IMR-90 (cell line): Measurements from ENCODE around the gene NPW. TPM values are rescaled to one million over a fixed set of nuclear protein-coding genes. Genes with fewer than 3 reads are reported as not detected.

ENCODE experiments used
- ATAC-seq: fragments of 200-7000 bp; cut with Tn5 transposase; 2 replicates; pipeline ENCODE4 v1.9.1; 2020; ENCODE audit warnings: low read depth, mild to moderate bottlenecking, moderate library complexity
- BruUV-seq: library from RNA; stranded (reverse); fragments of 400-500 nt; replicated peaks from 2 replicates; lab custom pipeline; 2021; lab: Mats Ljungman, UMichigan
- CTCF ChIA-PET: fragments of 300-600 bp; formaldehyde crosslinking; extraction: SDS; loops from one replicate; lab custom pipeline; 2021; ENCODE audit warnings: antibody characterized with exemption; lab: Yijun Ruan, JAX
- POLR2A ChIA-PET: fragments of 300-600 bp; sonication (Branson Sonifier 250); formaldehyde crosslinking; loops from one replicate; lab custom pipeline; 2022; ENCODE audit warnings: antibody characterized with exemption; ENCODE audit not compliant: unreplicated experiment; lab: Charles Lee
- DNase-seq: peaks from one replicate; pipeline ENCODE4 v3.0.0; 2013
- H2AFZ ChIP-seq: replicated peaks from 2 replicates; pipeline ENCODE3; 2013; ENCODE audit warnings: low read length, mild to moderate bottlenecking; ENCODE audit not compliant: poor library complexity
- H2AK5ac ChIP-seq: 2 replicates; pipeline ENCODE4 v1.6.1; 2013; ENCODE audit warnings: low read depth, low read length, inconsistent platforms
- H2AK9ac ChIP-seq: replicated peaks from 2 replicates; pipeline ENCODE3; 2013; ENCODE audit warnings: mild to moderate bottlenecking, low read depth, low read length, moderate library complexity; ENCODE audit not compliant: poor library complexity
- H2BK120ac ChIP-seq: 2 replicates; pipeline ENCODE4 v1.6.1; 2013; ENCODE audit warnings: low read depth, low read length, inconsistent platforms
- H2BK15ac ChIP-seq: 3 replicates; pipeline ENCODE4 v1.6.1; 2013; ENCODE audit warnings: low read depth, low read length, inconsistent platforms
- H2BK20ac ChIP-seq: 2 replicates; pipeline ENCODE4 v1.6.1; 2013; ENCODE audit warnings: low read depth, mild to moderate bottlenecking, inconsistent platforms, low read length, moderate library complexity
- H2BK5ac ChIP-seq: 2 replicates; pipeline ENCODE4 v1.6.1; 2013; ENCODE audit warnings: mild to moderate bottlenecking, low read depth, low read length, inconsistent platforms; ENCODE audit not compliant: poor library complexity, severe bottlenecking
- H3K14ac ChIP-seq: replicated peaks from 2 replicates; pipeline ENCODE4 v1.6.1; 2013; ENCODE audit warnings: low read depth, low read length, inconsistent platforms
- H3K18ac ChIP-seq: 2 replicates; pipeline ENCODE4 v1.6.1; 2013; ENCODE audit warnings: low read depth, low read length, control low read depth
- H3K23ac ChIP-seq: 2 replicates; pipeline ENCODE4 v1.6.1; 2013; ENCODE audit warnings: low read depth, low read length, inconsistent platforms
- H3K27ac ChIP-seq: 2 replicates; pipeline ENCODE4 v1.5.1; 2013; ENCODE audit warnings: mild to moderate bottlenecking, control low read depth, low read length; ENCODE audit not compliant: insufficient read depth
- H3K27me3 ChIP-seq: 2 replicates; pipeline ENCODE4 v1.6.1; 2013; ENCODE audit warnings: low read length; ENCODE audit not compliant: control insufficient read depth, insufficient read depth
- H3K36me3 ChIP-seq: 2 replicates; pipeline ENCODE4 v1.6.1; 2013; ENCODE audit warnings: low read length, mixed read lengths; ENCODE audit not compliant: control insufficient read depth, insufficient read depth
- H3K4ac ChIP-seq: 2 replicates; pipeline ENCODE4 v1.6.1; 2013; ENCODE audit warnings: low read depth, low read length, inconsistent platforms
- H3K4me1 ChIP-seq: 2 replicates; pipeline ENCODE4 v1.6.1; 2013; ENCODE audit warnings: low read length, mixed read lengths; ENCODE audit not compliant: control insufficient read depth, insufficient read depth
- H3K4me2 ChIP-seq: 2 replicates; pipeline ENCODE4 v1.6.1; 2013; ENCODE audit warnings: low read depth, mild to moderate bottlenecking, control low read depth, low read length, moderate library complexity
- H3K4me3 ChIP-seq: 2 replicates; pipeline ENCODE4 v1.5.1; 2013; ENCODE audit warnings: low read depth, mild to moderate bottlenecking, control low read depth, low read length, moderate library complexity; ENCODE audit not compliant: insufficient read depth
- H3K56ac ChIP-seq: 2 replicates; pipeline ENCODE4 v1.6.1; 2013; ENCODE audit warnings: low read length, inconsistent platforms; ENCODE audit not compliant: insufficient read depth; ENCODE audit errors: extremely low read depth
- H3K79me1 ChIP-seq, 2 experiments: 2 replicates each; pipeline ENCODE4 v1.6.1; 2013; ENCODE audit warnings: low read length in 2 of 2, inconsistent platforms in 1 of 2, low read depth in 1 of 2
- H3K9ac ChIP-seq: 2 replicates; pipeline ENCODE4 v1.6.1; 2013; ENCODE audit warnings: low read depth, low read length, control low read depth
- H3K9me1 ChIP-seq: 2 replicates; pipeline ENCODE4 v1.6.1; 2013; ENCODE audit warnings: low read length, inconsistent platforms; ENCODE audit not compliant: insufficient read depth
- H3K9me3 ChIP-seq: 2 replicates; pipeline ENCODE4 v1.6.1; 2013; ENCODE audit warnings: low read length; ENCODE audit not compliant: control insufficient read depth, insufficient read depth
- H4K20me1 ChIP-seq: 2 replicates; pipeline ENCODE4 v1.6.1; 2013; ENCODE audit warnings: low read length, inconsistent platforms; ENCODE audit not compliant: insufficient read depth
- H4K5ac ChIP-seq: 2 replicates; pipeline ENCODE4 v1.6.1; 2013; ENCODE audit warnings: mild to moderate bottlenecking, low read depth, low read length, control low read depth
- H4K8ac ChIP-seq, 2 experiments: 2 replicates each; pipeline ENCODE4 v1.6.1; 2013; ENCODE audit warnings: low read depth in 2 of 2, low read length in 2 of 2, control low read depth in 1 of 2, inconsistent platforms in 1 of 2
- H4K91ac ChIP-seq: 2 replicates; pipeline ENCODE4 v1.6.1; 2013; ENCODE audit warnings: low read depth, low read length, inconsistent platforms; ENCODE audit not compliant: insufficient read depth
- BHLHE40 ChIP-seq: fragments of 150-350 bp; IDR thresholded peaks from 2 replicates; pipeline ENCODE4 v1.6.1; 2016; ENCODE audit warnings: mild to moderate bottlenecking, low read depth, low read length
- CEBPB ChIP-seq: IDR thresholded peaks from 2 replicates; pipeline ENCODE4 v1.6.1; 2012; ENCODE audit warnings: low read depth, low read length, improper control_type of control experiment
- CTCF ChIP-seq: conservative IDR thresholded peaks from 2 replicates; pipeline ENCODE4 v1.5.1; 2012; ENCODE audit warnings: mild to moderate bottlenecking, low read depth, low read length, improper control_type of control experiment
- FOS ChIP-seq: fragments of 150-350 bp; IDR thresholded peaks from 2 replicates; pipeline ENCODE4 v1.6.1; 2016; ENCODE audit warnings: low read depth, low read length
- MAFK ChIP-seq: IDR thresholded peaks from 2 replicates; pipeline ENCODE4 v1.6.1; 2012; ENCODE audit warnings: low read depth, low read length, improper control_type of control experiment
- MAZ ChIP-seq: IDR thresholded peaks from 2 replicates; pipeline ENCODE4 v1.6.1; 2012; ENCODE audit warnings: low read depth, mild to moderate bottlenecking, low read length, improper control_type of control experiment, moderate library complexity, borderline replicate concordance
- MXI1 ChIP-seq: IDR thresholded peaks from 2 replicates; pipeline ENCODE4 v1.6.1; 2012; ENCODE audit warnings: low read depth, mild to moderate bottlenecking, low read length, moderate library complexity, borderline replicate concordance
- NFE2L2 ChIP-seq: fragments of 150-350 bp; IDR thresholded peaks from 2 replicates; pipeline ENCODE4 v1.6.1; 2016; ENCODE audit warnings: low read depth, mild to moderate bottlenecking, low read length
- POLR2A ChIP-seq: IDR thresholded peaks from 2 replicates; pipeline ENCODE4 v1.6.1; 2012; ENCODE audit warnings: mild to moderate bottlenecking, low read depth, low read length
- RAD21 ChIP-seq: IDR thresholded peaks from 2 replicates; pipeline ENCODE4 v1.6.1; 2012; ENCODE audit warnings: low read length, improper control_type of control experiment
- RCOR1 ChIP-seq: IDR thresholded peaks from 2 replicates; pipeline ENCODE4 v1.6.1; 2012; ENCODE audit warnings: mild to moderate bottlenecking, low read length, improper control_type of control experiment; ENCODE audit not compliant: insufficient replicate concordance
- RFX5 ChIP-seq: IDR thresholded peaks from 2 replicates; pipeline ENCODE4 v1.8.0; 2012; ENCODE audit warnings: low read depth, mild to moderate bottlenecking, low read length, moderate library complexity
- SMC3 ChIP-seq: fragments of 150-350 bp; IDR thresholded peaks from 2 replicates; pipeline ENCODE4 v1.6.1; 2016; ENCODE audit warnings: low read depth, mild to moderate bottlenecking, antibody characterized with exemption, low read length, moderate library complexity
- USF2 ChIP-seq: fragments of 150-350 bp; IDR thresholded peaks from 2 replicates; pipeline ENCODE4 v1.6.1; 2017; ENCODE audit warnings: mild to moderate bottlenecking, antibody characterized with exemption, low read length, low read depth
- WGBS, 2 experiments: methylation state at CpG; one replicate each; pipeline versions ENCODE4 v1.1.5 to v1.1.7; 2013; ENCODE audit warnings: missing lambda C conversion rate in 2 of 2; ENCODE audit not compliant: insufficient read length in 1 of 2; ENCODE audit errors: extremely low coverage in 2 of 2; 5-methylcytosine and 5-hydroxymethylcytosine counted together
- dilution Hi-C: fragments of 300-500 bp; cut with HindIII; formaldehyde crosslinking; loops from one replicate; pipeline ENCODE4 v1.14.3; 2018; ENCODE audit warnings: low sequenced_read_pairs; ENCODE audit not compliant: unreplicated experiment
- in situ Hi-C: fragments of 300-500 bp; cut with MboI; formaldehyde crosslinking; loops from 3 replicates; pipeline ENCODE4 v1.14.3; 2019; ENCODE audit warnings: low sequenced_read_pairs, inconsistent platforms, mixed read lengths
- intact Hi-C: fragments of 100-400 bp; cut with micrococcal nuclease; formaldehyde crosslinking; loops from 2 replicates; pipeline ENCODE4 v1.10.0; 2022
- polyA plus RNA-seq, 3 experiments: library from polyadenylated mRNA; depleted of rRNA; stranded (reverse); fragments of >200 nt; gene quantifications; 2 replicates each; pipeline ENCODE4 v1.2.3, GENCODE V29; 2012; ENCODE audit warnings: low replicate concordance in 1 of 3
- total RNA-seq: library from RNA; depleted of rRNA; stranded (reverse); fragments of >200 nt; gene quantifications from 2 replicates; pipeline ENCODE4 v1.2.3, GENCODE V29; 2012

The NPW gene
- total and polyA plus RNA-seq, 2 of the 4 experiments (the other 2 are of a cell fraction) = 0.18 to 2.0 TPM

GRCh38 chr16:2003827-2004641 lies 15.6 kb upstream of the NPW start:
- intact Hi-C loops = loop anchor here (5.0 kb wide), 1 partner anchor 138 kb away; no protein-coding TSS in a partner anchor
- DNase-seq (peak; percentile 81), ATAC-seq (peak; percentile 96)
- POLR2A ChIA-PET = interaction anchor here (1.0 kb wide), 1 partner anchor 152 kb away, joined by 3 read pairs; the partner anchor contains the start of gene TRAF7
- Histone ChIP-seq H2BK20ac (no peak overlapping the region), H3K27me3 (no peaks in the 10 kb centered on the region), H3K4me1 (peaks cover 21% of the 10 kb centered on the region), H3K36me3 (peaks cover 49% of the 10 kb centered on the region), H4K8ac (no peak overlapping the region; a peak in 1 of 4 replicates), H3K14ac (no peak overlapping the region), H3K27ac (0 out of 2 replicates have a peak overlapping the region, but pooled peaks have one; percentile 14), H2AK5ac (peak overlapping the region; percentile 33), H4K91ac (no peak overlapping the region), H4K20me1 (peaks cover 77% of the 10 kb centered on the region), H3K18ac (no peak overlapping the region), H3K79me1 (peaks cover 10 to 89% of the 10 kb centered on the region in 2 experiments; a peak in 3 of 4 replicates), H2AK9ac (peak overlapping the region; percentile 92), H2BK5ac (no peak overlapping the region), H3K23ac (no peak overlapping the region), H3K56ac (no peak overlapping the region), H3K4me2 (no peak overlapping the region; the same call in 1 of the 2 replicates), H3K9ac (no peak overlapping the region), H2BK120ac (no peak overlapping the region), H4K5ac (no peak overlapping the region), H2AFZ (peak overlapping the region; percentile 68), H3K4ac (peak overlapping the region; percentile 36), H3K9me3 (no peaks in the 10 kb centered on the region), H2BK15ac (no peak overlapping the region), H3K9me1 (peaks cover 8% of the 10 kb centered on the region; the same call in 1 of the 2 replicates), H3K4me3 (no peak overlapping the region)
- no TSS peak for BruUV-seq
- in situ Hi-C loops = no loop called here
- CTCF ChIA-PET = interaction anchor here (0.5 to 1.7 kb wide), 6 partner anchors 10 to 136 kb away, joined by 3 to 8 read pairs (median 5); partner anchors contain the start of genes GFER and NOXO1
- dilution Hi-C loops = no loop called here
- 32% methylated on average over 23 of the region's 36 CpGs; no CpG with 5 or more reads in 1 of the 2 experiments for WGBS, 2 experiments
- TF ChIP-seq SMC3 = peak; percentile 80
- TF ChIP-seq BHLHE40 = no peak
- TF ChIP-seq NFE2L2 = no peak
- TF ChIP-seq MAZ = peak; percentile 61; the same call in 1 of the 2 replicates
- TF ChIP-seq MXI1 = peak; percentile 71
- peak; percentile 4; the same call in 1 of the 2 replicates for TF ChIP-seq USF2
- TF ChIP-seq MAFK = no peak
- no peak for TF ChIP-seq FOS
- TF ChIP-seq RAD21 = peak; percentile 61
- no peak for TF ChIP-seq CEBPB
- TF ChIP-seq POLR2A = no peak
- peak; percentile 98 for TF ChIP-seq CTCF
- TF ChIP-seq RFX5 = no peak
- no peak for TF ChIP-seq RCOR1
